ENCODE results near the gene NSRP1. TPM values are rescaled to one million over a fixed set of nuclear protein-coding genes. Genes with fewer than 3 reads are reported as not detected.
A peak's percentile ranks its signal among the peaks of the same experiment; 100 is the strongest.

NSRP1 gene
- polyA plus RNA-seq, 3 donors, result 7.2 to 19.9 (median 11.7) TPM

DNA sequence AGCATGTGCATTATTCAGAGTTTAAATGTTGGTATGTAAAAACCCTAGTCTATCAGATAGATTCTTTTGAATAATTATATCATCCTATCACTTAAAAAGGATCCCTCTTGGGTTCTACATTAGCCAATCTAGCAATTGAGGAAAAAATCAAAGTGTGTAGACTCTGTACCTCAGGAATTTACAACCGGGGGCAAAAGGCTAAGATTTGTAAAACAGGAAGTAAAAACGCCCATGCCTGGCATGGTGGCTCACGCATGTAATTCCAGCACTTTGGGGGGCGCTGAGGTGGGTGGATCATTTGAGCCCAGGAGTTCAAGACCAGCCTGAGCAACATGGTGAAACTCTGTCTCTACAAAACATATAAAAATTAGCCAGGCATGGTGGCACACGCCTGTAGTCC lies 60.2 kb downstream of the NSRP1 start:
- Histone ChIP-seq H2AFZ (ENCODE audit: insufficient read depth, low read depth, low read length, poor library complexity, severe bottlenecking) (no peak overlapping the region), H3K36me3 (replicated peaks in 1 of 2; ENCODE audit: control insufficient read depth in 1 of 2, insufficient read depth in 2 of 2, low read length in 2 of 2) (peaks cover 76 to 95% of the 10 kb centered on the region in 2 donors)

DNA sequence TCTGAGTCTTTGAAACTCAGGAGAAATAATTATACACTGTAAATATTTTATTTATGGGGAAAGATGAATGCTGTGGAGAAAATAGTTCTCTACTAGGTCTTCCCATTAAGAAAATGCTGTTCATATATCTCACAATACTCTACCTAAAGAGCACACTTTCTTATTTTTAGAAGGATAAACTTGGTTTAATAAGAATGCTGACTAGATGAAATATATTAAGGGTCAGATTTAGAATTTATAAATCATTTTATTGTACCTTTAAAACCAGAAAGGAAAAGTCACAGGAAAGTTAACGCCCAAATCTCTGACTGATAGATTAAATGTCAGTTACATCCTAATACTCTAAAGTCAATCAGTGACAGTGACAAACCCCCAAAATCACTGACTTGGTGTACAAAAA lies 70.1 kb downstream of the NSRP1 start:
- Histone ChIP-seq H3K4me1 (ENCODE audit: control insufficient read depth in 1 of 2, insufficient read depth in 2 of 2, low read length in 2 of 2) (no peaks in the 10 kb centered on the region), H3K9ac (ENCODE audit: insufficient read depth, low read length, poor library complexity, severe bottlenecking) (no peak overlapping the region), H2AFZ (ENCODE audit: insufficient read depth, low read depth, low read length, poor library complexity, severe bottlenecking) (no peak overlapping the region), H3K36me3 (replicated peaks in 1 of 2; ENCODE audit: control insufficient read depth in 1 of 2, insufficient read depth in 2 of 2, low read length in 2 of 2) (peaks cover 50 to 53% of the 10 kb centered on the region in 2 donors), H3K79me2 (ENCODE audit: insufficient read depth, low read length) (no peaks in the 10 kb centered on the region), H4K20me1 (ENCODE audit: insufficient read depth, low read length) (no peaks in the 10 kb centered on the region), H3K27ac (ENCODE audit: low read depth in 1 of 2, low read length in 2 of 2) (no peak overlapping the region), H3K4me2 (replicated peaks; ENCODE audit: extremely low read depth, low read length, poor library complexity, severe bottlenecking) (no peak overlapping the region), H3K27me3 (ENCODE audit: control insufficient read depth in 2 of 2, insufficient read depth in 2 of 2, low read length in 2 of 2) (no peaks in the 10 kb centered on the region), H3K4me3 (replicated peaks in 1 of 3; ENCODE audit: low read depth in 2 of 3, low read length in 3 of 3) (no peak overlapping the region), H3K9me3 (replicated peaks in 1 of 2; ENCODE audit: control insufficient read depth in 1 of 2, insufficient read depth in 1 of 2, low read length in 2 of 2) (no peaks in the 10 kb centered on the region)
- WGBS (ENCODE audit: insufficient coverage), result no CpG with 5 or more reads among the region's 1 CpG
- no peak for DNase-seq
- Mint-ChIP-seq H3K36me3 (peaks cover 29 to 42% of the 10 kb centered on the region in 2 donors), H3K27me3 (ENCODE audit: low read depth in 3 of 3) (peaks cover 0 to 4% (median under 1%) of the 10 kb centered on the region in 3 donors), H3K4me1 (no peaks in the 10 kb centered on the region), H3K4me3 (no peak overlapping the region), H3K27ac (no peak overlapping the region), H3K9me3 (peaks cover 0 to 2% (median 0%) of the 10 kb centered on the region in 7 donors)
- TF ChIP-seq, protein P1, sequence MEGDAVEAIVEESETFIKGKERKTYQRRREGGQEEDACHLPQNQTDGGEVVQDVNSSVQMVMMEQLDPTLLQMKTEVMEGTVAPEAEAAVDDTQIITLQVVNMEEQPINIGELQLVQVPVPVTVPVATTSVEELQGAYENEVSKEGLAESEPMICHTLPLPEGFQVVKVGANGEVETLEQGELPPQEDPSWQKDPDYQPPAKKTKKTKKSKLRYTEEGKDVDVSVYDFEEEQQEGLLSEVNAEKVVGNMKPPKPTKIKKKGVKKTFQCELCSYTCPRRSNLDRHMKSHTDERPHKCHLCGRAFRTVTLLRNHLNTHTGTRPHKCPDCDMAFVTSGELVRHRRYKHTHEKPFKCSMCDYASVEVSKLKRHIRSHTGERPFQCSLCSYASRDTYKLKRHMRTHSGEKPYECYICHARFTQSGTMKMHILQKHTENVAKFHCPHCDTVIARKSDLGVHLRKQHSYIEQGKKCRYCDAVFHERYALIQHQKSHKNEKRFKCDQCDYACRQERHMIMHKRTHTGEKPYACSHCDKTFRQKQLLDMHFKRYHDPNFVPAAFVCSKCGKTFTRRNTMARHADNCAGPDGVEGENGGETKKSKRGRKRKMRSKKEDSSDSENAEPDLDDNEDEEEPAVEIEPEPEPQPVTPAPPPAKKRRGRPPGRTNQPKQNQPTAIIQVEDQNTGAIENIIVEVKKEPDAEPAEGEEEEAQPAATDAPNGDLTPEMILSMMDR (IDR thresholded peaks at IDR 0.05), result no peak
- intact Hi-C loops (cut with micrococcal nuclease), result loop anchor here in 1 of 2 donors (10.0 kb wide), 1 partner anchor 58 kb away; no protein-coding TSS in a partner anchor

More for the DNA sequence above, 60.2 kb downstream of the NSRP1 start:
- Mint-ChIP-seq H3K9me3 (no peaks in the 10 kb centered on the region), H3K27me3 (ENCODE audit: low read depth in 3 of 3) (peaks cover 0 to 2% (median 0%) of the 10 kb centered on the region in 3 donors), H3K27ac (peak overlapping the region in 1 of 7 donors; percentile 40), H3K36me3 (peaks cover 66 to 77% of the 10 kb centered on the region in 2 donors), H3K4me3 (no peak overlapping the region), H3K4me1 (no peaks in the 10 kb centered on the region)
- H3K27me3 ChIP-seq (ENCODE audit: control insufficient read depth in 2 of 2, insufficient read depth in 2 of 2, low read length in 2 of 2), result no peaks in the 10 kb centered on the region
- no peaks in the 10 kb centered on the region for H3K9me3 ChIP-seq (replicated peaks in 1 of 2; ENCODE audit: control insufficient read depth in 1 of 2, insufficient read depth in 1 of 2, low read length in 2 of 2)
- no peak for DNase-seq
- intact Hi-C loops (cut with micrococcal nuclease), result loop anchor here in 1 of 2 donors (5.0 kb wide), 1 partner anchor 75 kb away; no protein-coding TSS in a partner anchor
- H3K4me3 ChIP-seq (replicated peaks in 1 of 3; ENCODE audit: low read depth in 2 of 3, low read length in 3 of 3), result no peak overlapping the region
- TF ChIP-seq, protein P1 (IDR thresholded peaks at IDR 0.05), result no peak
- peak overlapping the region in 1 of 2 donors; percentile 27 for H3K27ac ChIP-seq (ENCODE audit: low read depth in 1 of 2, low read length in 2 of 2)
- WGBS (ENCODE audit: insufficient coverage), result 81% methylated on average over 2 of the region's 5 CpGs
- no peak overlapping the region for H3K9ac ChIP-seq (ENCODE audit: insufficient read depth, low read length, poor library complexity, severe bottlenecking)
- H3K4me2 ChIP-seq (replicated peaks; ENCODE audit: extremely low read depth, low read length, poor library complexity, severe bottlenecking), result no peak overlapping the region
- no peaks in the 10 kb centered on the region for H4K20me1 ChIP-seq (ENCODE audit: insufficient read depth, low read length)
- H3K4me1 ChIP-seq (ENCODE audit: control insufficient read depth in 1 of 2, insufficient read depth in 2 of 2, low read length in 2 of 2), result no peaks in the 10 kb centered on the region
- H3K79me2 ChIP-seq (ENCODE audit: insufficient read depth, low read length), result no peaks in the 10 kb centered on the region

Measured in CD14-positive monocyte (primary cell).